A673 (cell line): ENCODE measurements around the gene PCBP4.
"Not testable (repeated sequence)": the region's sequence is repeated elsewhere in the genome, so short reads cannot be mapped to it uniquely, and the experiment has no call there.

Experiments used
- CTCF ChIP-seq: fragments of 300-800, 200-600 bp; sonication (generic); conservative IDR thresholded peaks from 2 replicates; pipeline ENCODE4 v1.5.1; 2017; ENCODE audit warnings: low read depth, mild to moderate bottlenecking, antibody characterized with exemption, low read length, moderate library complexity, mixed read lengths
- EZH2 ChIP-seq: fragments of 200-600 bp; sonication (generic); IDR thresholded peaks from 2 replicates; pipeline ENCODE4 v1.6.1; 2017; ENCODE audit warnings: borderline replicate concordance, low read depth, mild to moderate bottlenecking, mixed read lengths, antibody characterized with exemption, low read length; ENCODE audit not compliant: poor library complexity, severe bottlenecking

- TF ChIP-seq CTCF, EZH2: not testable (repeated sequence)
These were observed 38.3 kb downstream of the PCBP4 start for GRCh38 chr3:51928981-51929380.
